ENCODE results near the gene ZNF169.

ZNF169 gene

GRCh38 chr9:94259077-94259862, at the start of gene ZNF169:
ZNF169 (plus strand) TSS chr9:94259298; CDS start chr9:94278813, 19,515 bp downstream.
- Histone ChIP-seq H4K20me1 (ENCODE audit: insufficient read depth, low read length) (no peaks in the 10 kb centered on the region), H3K27ac (ENCODE audit: low read depth, low read length, poor library complexity, severe bottlenecking) (no peak within 1 kb of the TSS), H2AFZ (ENCODE audit: low read length) (peak within 1 kb of the TSS; percentile 100), H3K4me2 (ENCODE audit: low read length) (peak within 1 kb of the TSS; percentile 78), H3K4me3 (ENCODE audit: low read depth, low read length, poor library complexity, severe bottlenecking) (peak within 1 kb of the TSS; percentile 86), H3K27me3 (ENCODE audit: insufficient read depth, low read length) (no peaks in the 10 kb centered on the region), H3K9ac (ENCODE audit: low read length) (peak within 1 kb of the TSS; percentile 76), H3F3A (ENCODE audit: insufficient read depth, low read length) (no peaks in the 10 kb centered on the region), H3K79me2 (ENCODE audit: insufficient read depth, low read length) (peaks cover 25% of the 10 kb centered on the region), H3K4me1 (ENCODE audit: insufficient read depth, low read length, severe bottlenecking) (peaks cover 14% of the 10 kb centered on the region), H3K36me3 (ENCODE audit: insufficient read depth, low read length) (peaks cover 9% of the 10 kb centered on the region), H3K9me2 (ENCODE audit: low read depth, low read length) (no peaks in the 10 kb centered on the region), H3K9me3 (ENCODE audit: low read length) (no peaks in the 10 kb centered on the region; the same call in 1 of the 2 replicates)
- TF ChIP-seq EZH2 (IDR thresholded peaks at IDR 0.05; ENCODE audit: borderline replicate concordance, low read length) = no peak
- TF ChIP-seq, protein P1, sequence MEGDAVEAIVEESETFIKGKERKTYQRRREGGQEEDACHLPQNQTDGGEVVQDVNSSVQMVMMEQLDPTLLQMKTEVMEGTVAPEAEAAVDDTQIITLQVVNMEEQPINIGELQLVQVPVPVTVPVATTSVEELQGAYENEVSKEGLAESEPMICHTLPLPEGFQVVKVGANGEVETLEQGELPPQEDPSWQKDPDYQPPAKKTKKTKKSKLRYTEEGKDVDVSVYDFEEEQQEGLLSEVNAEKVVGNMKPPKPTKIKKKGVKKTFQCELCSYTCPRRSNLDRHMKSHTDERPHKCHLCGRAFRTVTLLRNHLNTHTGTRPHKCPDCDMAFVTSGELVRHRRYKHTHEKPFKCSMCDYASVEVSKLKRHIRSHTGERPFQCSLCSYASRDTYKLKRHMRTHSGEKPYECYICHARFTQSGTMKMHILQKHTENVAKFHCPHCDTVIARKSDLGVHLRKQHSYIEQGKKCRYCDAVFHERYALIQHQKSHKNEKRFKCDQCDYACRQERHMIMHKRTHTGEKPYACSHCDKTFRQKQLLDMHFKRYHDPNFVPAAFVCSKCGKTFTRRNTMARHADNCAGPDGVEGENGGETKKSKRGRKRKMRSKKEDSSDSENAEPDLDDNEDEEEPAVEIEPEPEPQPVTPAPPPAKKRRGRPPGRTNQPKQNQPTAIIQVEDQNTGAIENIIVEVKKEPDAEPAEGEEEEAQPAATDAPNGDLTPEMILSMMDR (IDR thresholded peaks at IDR 0.05; ENCODE audit: low read length) = no peak

- Histone ChIP-seq H4K20me1 (ENCODE audit: insufficient read depth, low read length) (no peaks in the 10 kb centered on the region), H3F3A (ENCODE audit: insufficient read depth, low read length) (no peaks in the 10 kb centered on the region), H3K9me3 (ENCODE audit: low read length) (no peaks in the 10 kb centered on the region), H3K4me1 (ENCODE audit: insufficient read depth, low read length, severe bottlenecking) (no peaks in the 10 kb centered on the region), H3K79me2 (ENCODE audit: insufficient read depth, low read length) (no peaks in the 10 kb centered on the region), H3K27me3 (ENCODE audit: insufficient read depth, low read length) (peaks cover 11% of the 10 kb centered on the region; the same call in 1 of the 2 replicates), H3K4me2 (ENCODE audit: low read length) (no peak overlapping the region), H3K27ac (ENCODE audit: low read depth, low read length, poor library complexity, severe bottlenecking) (no peak overlapping the region), H3K36me3 (ENCODE audit: insufficient read depth, low read length) (no peaks in the 10 kb centered on the region), H3K4me3 (ENCODE audit: low read depth, low read length, poor library complexity, severe bottlenecking) (no peak overlapping the region), H3K9ac (ENCODE audit: low read length) (no peak overlapping the region), H2AFZ (ENCODE audit: low read length) (no peak overlapping the region), H3K9me2 (ENCODE audit: low read depth, low read length) (no peaks in the 10 kb centered on the region)
- TF ChIP-seq, protein P1 (IDR thresholded peaks at IDR 0.05; ENCODE audit: low read length) = no peak
- no peak for TF ChIP-seq EZH2 (IDR thresholded peaks at IDR 0.05; ENCODE audit: borderline replicate concordance, low read length)
These were observed 48.2 kb upstream of the ZNF169 start for GRCh38 chr9:94210616-94211603.

GRCh38 chr9:94212091-94212490, 47.0 kb upstream of the ZNF169 start:
- Histone ChIP-seq H2AFZ (ENCODE audit: low read length) (no peak overlapping the region), H3K4me3 (ENCODE audit: low read depth, low read length, poor library complexity, severe bottlenecking) (no peak overlapping the region), H3K4me1 (ENCODE audit: insufficient read depth, low read length, severe bottlenecking) (no peaks in the 10 kb centered on the region), H3F3A (ENCODE audit: insufficient read depth, low read length) (no peaks in the 10 kb centered on the region), H3K4me2 (ENCODE audit: low read length) (no peak overlapping the region), H3K36me3 (ENCODE audit: insufficient read depth, low read length) (no peaks in the 10 kb centered on the region), H3K9me3 (ENCODE audit: low read length) (no peaks in the 10 kb centered on the region), H3K27me3 (ENCODE audit: insufficient read depth, low read length) (peaks cover 11% of the 10 kb centered on the region; the same call in 1 of the 2 replicates), H3K9ac (ENCODE audit: low read length) (no peak overlapping the region), H3K27ac (ENCODE audit: low read depth, low read length, poor library complexity, severe bottlenecking) (no peak overlapping the region), H4K20me1 (ENCODE audit: insufficient read depth, low read length) (no peaks in the 10 kb centered on the region), H3K79me2 (ENCODE audit: insufficient read depth, low read length) (no peaks in the 10 kb centered on the region), H3K9me2 (ENCODE audit: low read depth, low read length) (no peaks in the 10 kb centered on the region)
- TF ChIP-seq EZH2 (IDR thresholded peaks at IDR 0.05; ENCODE audit: borderline replicate concordance, low read length) = no peak
- TF ChIP-seq, protein P1 (IDR thresholded peaks at IDR 0.05; ENCODE audit: low read length) = no peak

Measured in OCI-LY1 (cell line).